GM21619 (cell line): Measurements from ENCODE around the gene TSPAN16.

Experiments
- ATAC-seq: cut with Tn5 transposase; IDR thresholded peaks from one replicate; pipeline ENCODE4 v1.9.1; 2021; ENCODE audit not compliant: unreplicated experiment

Gene TSPAN16

DNA sequence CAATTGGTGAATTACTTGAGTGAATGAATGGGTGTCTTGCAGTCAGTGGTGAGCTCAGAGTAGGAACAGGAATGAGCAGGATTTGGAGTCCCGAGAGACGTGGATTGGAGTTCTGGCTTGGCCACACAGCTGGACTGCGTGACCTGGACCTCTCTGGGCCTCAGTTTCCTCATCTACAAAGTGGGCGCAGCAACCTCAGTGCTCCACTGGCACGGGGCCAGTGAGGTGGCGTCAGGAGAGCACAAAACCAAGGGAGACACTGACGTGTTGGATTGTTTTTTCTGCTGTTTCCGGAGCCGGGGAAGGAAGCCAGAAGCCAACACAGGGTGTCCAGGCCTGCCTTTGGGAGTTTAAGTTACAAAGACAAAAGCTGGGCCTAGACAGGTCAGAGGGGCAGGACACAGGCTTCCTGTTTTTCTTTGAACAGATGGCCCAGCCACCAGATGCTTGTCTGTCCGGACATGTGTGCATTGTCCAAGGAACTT lies 27.1 kb upstream of the TSPAN16 start:
- no peak for ATAC-seq

DNA sequence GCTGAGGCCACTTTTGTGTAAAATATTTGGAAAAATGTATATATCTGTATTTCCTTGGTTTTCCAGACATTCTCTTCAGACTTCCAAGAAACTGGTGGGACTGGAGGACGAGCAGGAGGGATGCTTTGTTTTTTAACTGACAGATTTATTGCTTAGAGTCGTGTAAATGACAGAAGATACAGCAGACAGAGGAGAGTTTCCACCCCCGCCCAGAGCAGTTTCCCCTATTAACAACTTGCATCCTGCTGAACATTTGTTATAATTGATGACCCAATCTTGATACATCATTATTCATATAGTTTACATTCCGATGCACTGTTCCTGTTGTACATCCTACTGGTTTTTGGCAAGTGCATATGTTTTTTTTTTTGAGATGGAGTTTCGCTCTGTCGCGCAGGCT lies 26.6 kb upstream of the TSPAN16 start:
- ATAC-seq: no peak

DNA sequence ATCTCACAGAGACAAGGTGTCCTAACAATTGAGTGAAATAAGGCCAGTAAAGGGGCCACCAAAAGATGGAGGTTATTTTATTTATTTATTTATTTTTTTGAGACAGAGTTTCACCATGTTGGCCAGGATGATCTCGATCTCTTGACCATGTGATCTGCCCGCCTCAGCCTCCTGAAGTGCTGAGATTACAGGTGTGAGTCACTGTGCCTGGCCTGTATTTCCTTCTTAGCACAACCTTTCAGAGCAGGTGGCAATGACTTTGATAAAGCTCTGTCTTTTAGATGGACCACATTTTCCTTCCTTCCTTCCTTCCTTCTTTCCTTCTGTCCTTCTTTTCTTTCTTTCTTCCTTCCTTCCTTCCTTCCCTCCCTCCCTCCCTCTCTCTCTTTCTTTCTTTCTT lies 22.7 kb upstream of the TSPAN16 start:
- no peak for ATAC-seq

DNA sequence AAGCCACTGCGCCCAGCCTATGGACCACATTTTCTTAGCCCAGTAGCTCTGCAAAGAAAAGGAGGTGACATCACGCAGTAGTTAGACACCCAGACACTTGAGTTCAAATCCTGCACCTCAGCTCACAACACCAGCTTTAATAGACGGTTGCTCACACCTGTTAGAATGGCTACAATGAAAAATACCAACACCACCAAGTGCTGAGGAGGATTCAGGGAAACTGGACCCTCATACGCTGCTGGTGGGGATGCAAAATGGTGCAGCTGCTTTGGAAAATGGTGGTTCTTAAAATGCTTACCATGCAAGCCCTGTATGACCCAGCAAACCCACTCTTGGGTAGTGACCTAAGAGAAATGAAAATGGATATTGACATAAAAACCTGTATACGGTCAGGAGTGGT lies 22.0 kb upstream of the TSPAN16 start:
- ATAC-seq: no peak

DNA sequence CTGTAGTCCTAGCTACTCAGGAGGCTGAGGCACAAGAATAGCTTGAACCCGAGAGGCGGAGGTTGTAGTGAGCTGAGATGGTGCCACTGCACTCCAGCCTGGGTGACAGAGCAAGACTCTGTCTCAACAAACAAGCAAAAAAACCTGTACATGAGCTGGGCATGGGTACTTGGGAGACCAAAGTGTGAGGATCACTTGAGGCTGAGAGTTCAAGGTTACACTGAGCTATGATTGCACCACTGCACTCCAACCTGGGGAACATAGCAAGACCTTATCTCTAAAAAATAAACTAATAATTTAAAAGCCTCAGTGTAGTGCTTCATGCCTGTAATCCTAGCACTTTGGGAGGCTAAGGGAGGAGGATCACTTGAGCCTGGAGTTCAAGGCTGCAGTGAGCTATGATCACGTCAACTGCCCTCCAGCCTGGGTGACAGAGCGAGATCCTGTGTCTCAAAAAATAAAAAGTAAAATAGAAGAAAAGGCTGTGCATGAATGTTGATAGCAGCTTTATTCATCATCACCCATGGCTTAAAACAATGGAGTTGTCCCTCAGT lies 21.4 kb upstream of the TSPAN16 start:
- no peak for ATAC-seq

DNA sequence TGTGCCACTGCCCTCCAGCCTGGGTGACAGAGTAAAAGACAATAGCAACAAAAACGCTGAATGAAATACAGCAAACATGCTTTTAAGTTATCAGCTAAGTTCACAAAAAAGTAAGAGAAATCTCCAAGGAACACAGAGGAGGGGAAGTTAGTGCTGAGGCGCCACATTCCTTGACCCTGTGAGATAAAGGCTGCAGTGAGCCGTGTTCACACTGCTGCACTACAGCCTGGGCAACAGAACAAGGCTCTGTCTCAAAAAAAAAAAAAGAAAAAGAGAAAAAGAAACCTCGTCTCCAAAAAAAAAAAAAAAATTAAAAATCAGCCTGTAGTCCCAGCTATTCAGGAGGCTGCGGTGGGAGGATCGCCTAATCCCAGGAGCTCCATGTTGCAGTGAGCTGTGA lies 17.3 kb upstream of the TSPAN16 start:
- no peak for ATAC-seq

DNA sequence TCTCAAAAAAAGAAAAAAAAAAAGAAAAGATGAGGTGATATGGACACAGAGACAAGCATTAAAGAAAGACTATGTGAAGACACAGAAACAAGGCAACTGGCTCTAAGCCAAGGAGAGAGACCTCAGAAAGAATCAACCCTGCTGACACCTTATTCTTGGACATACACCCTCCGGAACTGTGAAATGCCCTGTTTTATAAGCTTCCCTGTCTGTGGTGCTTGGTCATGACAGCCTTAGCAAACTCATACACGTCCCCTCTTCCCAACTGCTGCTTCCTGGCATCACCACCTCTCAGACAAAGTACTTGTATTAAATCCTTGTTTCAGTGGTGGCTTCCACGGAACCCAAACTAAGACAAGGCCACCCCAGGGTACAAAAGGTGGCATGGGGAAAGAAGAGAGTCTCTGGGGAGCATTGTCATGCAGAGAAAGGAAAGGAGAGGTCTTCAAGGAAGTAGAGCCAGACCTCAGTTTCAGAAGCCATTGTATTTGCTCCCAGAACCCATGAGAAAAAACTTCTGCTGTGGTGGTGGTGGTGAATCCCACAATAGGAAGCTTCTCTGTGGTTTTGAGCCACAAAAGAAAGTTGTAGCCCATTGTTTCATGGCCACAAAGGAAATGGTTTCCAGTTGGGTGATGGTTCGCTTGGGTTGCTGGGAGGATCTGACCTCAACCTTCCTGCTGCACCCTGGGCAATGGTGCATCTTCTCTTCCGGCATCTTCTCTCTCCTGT lies 16.3 kb upstream of the TSPAN16 start:
- no peak for ATAC-seq

DNA sequence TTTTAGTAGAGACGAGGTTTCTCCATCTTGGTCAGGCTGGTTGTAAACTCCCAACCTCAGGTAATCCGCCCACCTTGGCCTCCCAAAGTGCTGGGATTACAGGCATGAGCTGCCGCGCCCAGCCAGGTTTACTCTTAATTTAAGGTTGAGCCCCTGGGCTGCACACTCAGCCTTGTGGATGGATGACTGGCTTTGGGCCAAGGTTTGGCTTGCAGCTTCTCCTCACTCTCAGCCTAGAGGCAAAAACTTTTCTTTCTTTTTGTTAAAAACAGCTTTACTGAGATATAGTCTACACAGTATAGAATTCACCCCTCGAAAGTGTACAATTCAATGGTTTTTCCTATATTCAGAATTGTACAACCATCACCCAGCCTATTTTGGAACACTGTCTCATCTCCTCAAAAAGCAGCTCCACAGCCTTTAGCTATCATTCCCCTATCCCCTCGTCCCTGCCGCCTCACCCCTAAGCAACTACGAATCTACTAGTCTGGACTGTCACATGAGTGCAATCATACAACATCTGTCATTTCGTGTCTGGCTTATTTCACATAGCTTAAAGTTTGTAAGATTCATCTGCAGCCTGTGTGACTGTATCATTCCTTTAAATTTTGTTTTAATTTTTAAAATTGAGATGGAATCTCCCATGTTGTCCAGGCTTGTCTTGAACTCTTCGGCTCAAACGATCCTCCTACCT lies 14.5 kb upstream of the TSPAN16 start:
- no peak for ATAC-seq

DNA sequence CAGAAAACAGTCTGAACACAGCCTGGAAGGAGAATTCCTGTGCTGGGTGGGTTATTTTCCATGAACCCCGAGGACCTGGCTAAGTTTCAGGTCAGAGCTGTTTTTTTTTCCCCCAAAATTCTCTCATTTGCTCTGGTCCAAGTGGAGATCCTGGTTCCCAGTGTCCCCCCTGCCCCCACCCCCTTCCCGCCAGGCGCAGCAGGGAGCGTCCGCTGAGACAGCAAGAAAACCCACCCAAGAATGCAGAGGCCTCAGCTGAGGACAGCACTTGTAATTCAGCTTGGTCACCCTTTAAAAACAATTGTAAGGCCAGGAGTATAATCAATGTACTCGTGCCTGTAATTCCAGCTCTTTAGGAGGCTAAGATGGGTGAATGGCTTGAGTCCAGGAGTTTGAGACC lies 11.4 kb upstream of the TSPAN16 start:
- ATAC-seq: no peak

DNA sequence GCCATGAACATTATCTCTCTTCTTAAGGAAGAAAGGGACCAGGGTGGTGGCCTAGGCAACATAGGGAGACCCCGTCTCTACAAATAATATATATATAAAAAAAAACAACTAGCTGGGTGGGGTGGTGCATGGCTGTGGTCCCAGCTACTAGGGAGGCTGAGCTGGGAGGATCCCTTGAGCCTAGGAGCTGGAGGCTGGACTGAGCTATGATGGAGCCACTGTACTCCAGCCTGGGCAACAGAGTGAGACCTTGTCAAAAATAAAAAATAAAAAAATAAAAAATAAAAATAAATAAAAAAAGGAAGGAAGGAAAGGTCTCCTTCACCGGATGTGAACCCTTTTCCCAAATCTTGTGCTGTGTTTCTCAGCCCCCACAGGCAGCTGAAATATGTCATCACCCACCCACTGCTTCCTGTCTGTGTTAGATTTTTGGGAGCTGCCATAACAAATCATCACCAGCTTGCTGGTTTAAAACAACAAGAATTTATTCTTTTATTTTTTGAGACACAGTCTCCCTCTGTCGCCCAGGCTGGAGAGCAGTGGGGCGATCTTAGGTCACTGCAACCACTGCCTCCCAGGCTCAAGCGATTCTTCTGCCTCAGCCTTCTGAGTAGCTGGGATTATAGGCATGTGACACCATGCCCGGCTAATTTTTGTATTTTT lies 9.5 kb upstream of the TSPAN16 start:
- ATAC-seq: no peak

DNA sequence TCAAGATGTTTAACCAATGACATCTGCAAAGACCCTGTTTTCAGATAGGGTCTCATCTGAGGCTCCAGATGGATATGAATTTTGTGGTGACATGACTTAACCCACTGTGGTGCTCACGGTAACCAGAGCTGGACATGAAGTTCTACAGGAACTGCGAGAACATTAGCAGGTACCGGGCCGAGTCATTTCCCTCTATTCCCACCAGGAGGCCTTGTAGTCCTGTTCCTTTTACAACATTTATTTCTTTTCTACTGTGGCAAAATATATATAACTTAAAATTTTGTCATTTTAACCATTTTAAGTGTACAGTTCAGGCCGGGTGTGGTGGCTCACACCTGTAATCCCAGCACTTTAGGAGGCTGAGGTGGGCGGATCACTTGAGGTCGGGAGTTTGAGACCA lies 7.6 kb upstream of the TSPAN16 start:
- ATAC-seq: no peak

DNA sequence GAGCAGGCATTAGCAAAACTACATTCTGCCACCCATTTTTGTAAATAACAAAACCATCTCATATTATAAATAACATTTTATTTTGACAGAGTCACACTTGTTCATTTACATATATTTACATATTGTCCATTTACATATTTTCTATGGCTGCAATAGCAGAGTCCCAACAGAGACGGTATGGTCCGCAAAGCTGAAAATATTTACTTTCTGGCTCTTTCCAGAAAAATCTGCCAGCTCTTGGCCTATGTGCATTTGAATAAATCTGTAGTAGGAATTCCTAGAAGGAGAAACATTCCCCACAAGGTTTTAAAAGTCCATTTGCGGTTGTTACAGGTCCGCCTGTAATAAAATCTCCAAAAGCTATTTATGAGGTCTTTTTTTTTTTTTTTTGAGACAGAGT lies 5.7 kb upstream of the TSPAN16 start:
- no peak for ATAC-seq

DNA sequence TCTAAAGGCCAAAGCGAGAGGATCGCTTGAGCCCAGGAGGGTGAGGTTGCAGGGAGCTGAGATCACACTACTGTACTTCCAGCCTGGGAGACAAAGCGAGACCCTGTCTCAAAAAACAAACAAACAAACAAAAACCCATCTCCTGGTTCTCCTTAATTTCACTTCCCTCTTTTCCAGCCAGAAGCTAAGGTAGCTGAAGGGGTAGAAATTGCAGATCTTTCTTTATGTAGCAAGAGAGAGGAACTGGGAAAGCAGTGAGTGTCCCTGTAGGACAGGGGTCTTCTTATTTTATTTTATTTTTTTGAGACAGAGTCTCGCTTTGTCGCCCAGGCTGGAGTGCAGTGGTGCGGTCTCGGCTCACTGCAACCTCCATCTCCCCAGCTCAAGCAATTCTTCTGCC lies 4.5 kb upstream of the TSPAN16 start:
- no peak for ATAC-seq

DNA sequence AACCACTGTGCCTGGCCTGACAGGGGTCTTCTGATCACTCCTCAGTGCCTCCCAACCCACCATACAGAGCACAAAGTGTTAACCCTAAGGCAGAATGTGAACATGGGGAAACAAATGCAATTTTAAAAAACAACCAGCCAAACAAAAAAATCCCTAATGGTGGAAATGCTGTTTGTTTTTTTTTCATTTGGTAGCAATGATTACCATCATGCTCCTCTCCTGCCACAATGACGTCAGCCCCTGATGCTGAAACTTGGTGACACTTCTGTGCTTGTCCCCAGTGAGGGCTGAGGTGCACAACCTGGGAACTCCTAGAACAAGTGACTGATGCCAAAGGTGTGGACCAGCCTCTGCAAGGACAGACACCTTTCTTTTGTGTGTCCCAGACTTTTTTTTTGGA lies 4.0 kb upstream of the TSPAN16 start:
- ATAC-seq: no peak

DNA sequence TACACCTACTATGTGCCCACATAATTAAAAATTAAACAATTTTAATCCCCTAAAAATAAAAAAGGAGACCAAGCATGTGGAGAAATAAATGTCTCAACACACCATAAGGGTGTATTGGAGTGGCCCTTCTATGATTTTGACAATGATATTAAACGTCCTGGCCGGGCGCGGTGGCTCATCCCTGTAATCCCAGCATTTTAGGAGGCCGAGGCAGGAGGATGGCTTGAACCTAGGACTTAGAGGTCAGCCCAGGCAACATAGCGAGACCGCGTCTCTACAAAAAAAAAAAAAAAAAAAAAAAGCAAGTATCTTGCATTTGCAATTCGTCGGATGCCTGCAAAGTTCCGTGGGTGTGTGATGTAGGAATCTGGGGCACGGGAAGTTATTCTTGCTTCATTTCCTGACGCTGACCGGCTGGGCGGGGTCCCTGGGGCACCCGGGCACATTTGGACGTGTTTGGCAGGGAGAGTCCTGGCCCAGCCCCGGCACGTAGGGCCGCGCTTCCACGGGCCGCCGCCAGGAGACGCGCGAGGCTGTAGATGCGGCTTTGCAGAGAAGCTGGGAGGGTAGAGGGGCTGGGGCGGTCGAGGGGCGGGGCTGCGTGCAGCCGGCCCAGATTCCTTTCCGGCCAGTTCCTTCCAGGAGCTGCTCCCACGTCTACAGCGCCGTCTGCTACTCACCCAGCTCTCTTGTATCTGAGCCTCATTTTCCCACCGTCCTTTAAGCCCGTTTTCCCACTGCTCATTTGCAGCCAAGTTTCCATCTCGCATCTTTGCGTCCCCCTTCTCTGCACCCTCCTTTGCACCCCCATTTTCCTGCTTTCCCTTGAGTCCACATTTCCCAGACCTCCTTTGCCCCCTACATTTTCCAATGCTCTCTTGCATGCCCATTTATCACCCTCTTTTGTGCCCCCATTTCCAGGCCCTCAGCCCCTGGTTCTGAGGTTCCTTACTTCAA lies 2.2 kb upstream of the TSPAN16 start:
- no peak for ATAC-seq

DNA sequence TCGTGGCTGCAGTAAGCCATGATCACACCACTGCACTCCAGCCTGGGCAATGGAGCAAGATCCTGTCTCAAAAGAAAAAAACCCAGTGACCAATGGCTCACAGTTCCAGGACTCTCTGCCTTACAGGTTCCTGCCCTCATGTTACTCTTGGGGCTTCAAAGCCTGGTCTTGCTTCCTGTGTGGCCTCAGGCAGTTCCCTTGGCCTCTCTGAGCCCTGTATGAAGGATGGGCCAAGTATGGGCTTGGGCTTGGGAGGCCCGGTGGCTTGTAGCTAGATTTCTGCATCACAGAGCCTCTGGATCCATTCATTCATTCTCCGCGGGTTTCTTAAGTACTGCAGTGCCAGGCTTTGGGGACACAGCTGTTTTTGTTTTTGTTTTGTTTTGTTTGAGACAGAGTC lies 780 bp upstream of the TSPAN16 start:
- no peak for ATAC-seq

DNA sequence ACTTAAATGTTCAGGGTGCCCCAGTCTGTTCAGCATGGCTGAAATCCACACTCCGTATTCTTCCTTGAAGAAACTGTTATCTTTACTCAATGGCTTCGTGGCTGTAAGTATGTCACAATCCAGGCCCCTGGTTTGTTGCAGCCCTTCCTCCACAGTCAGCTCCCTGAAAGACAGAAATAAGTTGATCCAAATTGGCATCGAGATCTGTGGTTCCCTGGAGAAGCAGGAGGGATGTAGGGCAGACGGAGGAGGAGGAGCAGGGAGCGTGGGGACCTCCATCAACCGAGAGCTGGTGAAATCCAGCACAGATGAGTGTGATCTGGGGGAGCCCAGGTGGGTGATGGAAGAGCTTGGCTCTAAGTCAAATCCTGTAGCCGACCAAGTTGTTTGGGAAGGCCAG lies 304 bp downstream of the TSPAN16 start:
- ATAC-seq: no peak

DNA sequence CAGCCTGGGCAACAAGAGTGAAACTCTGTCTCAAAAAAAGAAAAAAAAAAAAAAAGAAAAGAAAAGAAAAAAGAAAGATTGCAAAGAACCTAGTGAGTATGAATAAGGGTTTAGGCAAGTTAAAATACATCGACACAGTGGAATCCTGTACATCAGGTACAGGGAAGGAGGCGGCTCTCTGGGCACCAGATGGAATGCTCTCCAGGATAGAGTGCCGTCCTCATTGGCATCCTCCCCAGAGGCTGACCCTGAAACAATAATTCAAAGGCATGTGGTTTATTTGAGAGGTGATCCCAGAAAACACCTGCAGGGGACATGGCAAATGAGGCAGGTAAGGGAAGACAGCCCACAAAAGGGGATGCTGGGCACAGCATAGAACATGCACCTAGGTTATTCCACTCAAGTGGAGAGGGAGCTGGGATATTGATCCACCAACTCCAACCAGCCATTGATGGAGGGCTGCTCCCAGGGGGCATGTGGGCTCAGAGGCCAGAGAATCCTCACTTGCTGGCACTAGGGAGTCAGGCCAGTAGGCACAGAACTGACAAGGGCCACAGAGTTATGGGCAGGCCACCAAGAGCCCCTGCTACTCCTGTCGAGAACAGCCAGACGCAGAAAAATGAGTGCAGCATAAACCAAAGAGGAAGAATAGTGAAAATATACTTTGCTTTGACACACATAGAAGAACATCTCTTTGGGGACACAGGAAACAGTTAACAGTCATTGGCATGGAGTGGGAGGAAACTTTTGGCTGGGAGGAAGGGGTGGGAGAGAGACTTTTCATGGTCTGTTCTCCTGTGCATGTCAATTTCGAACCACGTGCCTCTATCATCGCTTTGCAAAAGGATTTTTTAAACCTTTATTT lies 4.2 kb downstream of the TSPAN16 start:
- ATAC-seq: no peak

DNA sequence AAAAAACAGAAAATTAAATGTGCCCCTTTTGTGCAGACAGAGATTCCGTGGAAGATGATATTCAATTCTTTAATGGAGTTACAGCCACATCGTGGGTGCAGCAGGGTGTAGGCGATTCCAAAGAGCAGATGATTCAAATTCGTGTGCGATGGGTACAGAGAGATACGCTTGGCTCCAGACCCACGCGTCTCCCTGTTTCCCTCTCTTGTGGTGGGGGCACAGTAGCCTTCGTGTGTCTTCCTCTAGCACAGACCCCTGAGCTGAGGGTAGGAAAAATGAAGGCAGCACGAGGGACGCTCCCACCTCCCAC lies 4.8 kb downstream of the TSPAN16 start:
- ATAC-seq: no peak

DNA sequence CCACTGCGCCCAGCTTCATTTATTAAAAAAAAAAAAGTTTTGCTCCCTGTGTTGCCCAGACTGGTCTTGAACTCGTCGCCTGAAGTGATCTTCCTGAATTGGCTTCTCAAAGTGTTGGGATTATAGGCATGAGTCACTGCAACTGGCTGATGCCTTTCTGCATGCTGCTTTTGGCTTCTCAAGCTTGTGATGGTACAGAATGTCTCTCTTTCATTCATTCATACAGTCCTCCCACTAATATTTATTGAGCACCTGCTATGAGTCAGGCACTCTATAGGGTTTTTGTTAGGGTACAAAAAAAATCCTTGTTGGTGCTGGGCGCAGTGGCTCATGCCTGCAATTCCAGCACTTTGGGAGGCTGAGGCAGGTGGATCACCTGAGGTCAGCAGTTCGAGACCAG lies 9.0 kb downstream of the TSPAN16 start:
- ATAC-seq: no peak
